ENCODE measurements around the gene INTS12. TPM values are rescaled to one million over a fixed set of nuclear protein-coding genes. Genes with fewer than 3 reads are reported as not detected.
"Not testable (repeated sequence)": the region's sequence is repeated elsewhere in the genome, so short reads cannot be mapped to it uniquely, and the experiment has no call there.

INTS12 gene
- 15.2 and 23.2 TPM in 2 replicates for total RNA-seq (2014; rRNA removed; shearing (Covaris generic))
- polyA plus RNA-seq (2015; cell fraction: cytosol; rRNA removed) = 19.5 and 20.4 TPM in 2 replicates
- polyA plus RNA-seq (2015; cell fraction: nucleus; rRNA removed) = 21.2 and 59.0 TPM in 2 replicates

GRCh38 chr4:105708181-105709080, at the start of gene INTS12, which contains the start of gene GSTCD:
TSS of gene INTS12 (minus strand) at chr4:105708689. CDS start at chr4:105700005, 8,684 bp downstream.
TSS of gene GSTCD (plus strand) at chr4:105708784. CDS start at chr4:105717614, 8,830 bp downstream.
- in situ Hi-C loops (cut with HindIII; ENCODE audit: low pct_unique_long_range_greater_than_20kb, low sequenced_read_pairs) = no loop called here

DNA sequence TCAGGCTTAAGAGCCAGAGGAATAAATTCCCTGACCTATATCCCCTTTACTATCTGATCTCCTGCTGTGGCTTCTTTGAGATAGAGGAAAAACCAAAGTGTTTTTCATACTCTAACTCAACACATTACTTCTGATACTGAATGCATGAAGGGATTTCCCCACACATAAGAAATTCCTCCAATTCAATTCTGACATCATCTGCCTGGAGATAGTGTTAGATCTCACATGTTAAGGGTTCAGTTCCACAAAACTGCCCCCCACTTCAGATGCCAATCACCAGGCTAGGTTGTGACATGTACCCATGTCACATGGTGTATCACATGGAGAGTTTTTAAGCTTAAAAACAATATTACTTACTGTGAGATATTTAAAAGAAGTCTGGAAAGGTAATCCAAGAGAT, 46.9 kb upstream of the INTS12 start:
- DNase-seq (ENCODE audit: low read depth, low spot score) = no peak
- in situ Hi-C loops (cut with HindIII; ENCODE audit: low pct_unique_long_range_greater_than_20kb, low sequenced_read_pairs) = no loop called here

More at GRCh38 chr4:105708181-105709080, at the start of gene INTS12, which contains the start of gene GSTCD:
- peak; percentile 87 for DNase-seq (ENCODE audit: low read depth, low spot score)

DNA sequence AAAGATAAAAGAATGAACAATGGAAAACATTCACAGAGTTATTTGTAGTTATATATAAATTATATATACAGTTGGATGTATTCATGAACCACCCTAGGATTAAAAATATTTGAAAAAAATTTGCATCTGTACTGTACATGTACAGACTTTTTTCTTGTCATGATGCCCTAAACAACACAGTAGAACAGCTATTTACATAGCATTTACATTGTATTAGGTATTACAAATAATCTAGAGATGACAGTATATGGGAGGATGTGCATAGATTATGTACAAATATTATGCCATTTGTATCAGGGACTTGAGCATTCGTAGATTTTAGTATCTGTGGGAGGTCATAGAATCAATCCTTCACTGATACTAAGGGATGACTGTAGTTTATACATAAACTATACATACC, 44.9 kb upstream of the INTS12 start:
- in situ Hi-C loops (cut with HindIII; ENCODE audit: low pct_unique_long_range_greater_than_20kb, low sequenced_read_pairs) = no loop called here
- DNase-seq (ENCODE audit: low read depth, low spot score) = no peak

DNA sequence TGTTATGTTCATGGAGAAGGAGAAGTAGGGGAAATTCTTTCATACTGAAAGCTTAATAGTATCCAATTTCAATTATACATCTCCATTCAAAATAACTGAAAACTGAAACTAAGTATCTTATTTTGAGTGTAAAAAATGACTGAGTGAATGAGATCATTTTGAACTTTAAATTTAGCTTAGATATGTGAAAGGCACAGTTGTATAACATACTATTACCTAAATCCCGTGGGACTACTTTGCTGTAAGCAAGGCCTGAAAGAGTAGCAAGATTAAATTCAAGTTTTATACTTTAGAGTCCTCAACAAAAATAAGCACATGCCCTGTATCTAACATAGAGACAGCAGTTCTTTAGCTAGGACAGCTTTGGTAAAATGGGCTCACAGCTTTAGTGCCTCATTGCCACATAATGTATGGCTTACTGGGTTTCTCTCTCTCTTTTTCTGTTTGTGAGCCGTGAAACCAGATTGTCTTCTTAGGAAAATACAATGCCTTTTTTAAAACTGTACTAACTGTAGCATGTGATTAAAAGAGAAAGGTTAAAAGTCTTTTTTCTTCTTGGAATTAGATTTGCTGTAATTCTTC, 43.3 kb upstream of the INTS12 start:
- no peak for DNase-seq (ENCODE audit: low read depth, low spot score)
- in situ Hi-C loops (cut with HindIII; ENCODE audit: low pct_unique_long_range_greater_than_20kb, low sequenced_read_pairs) = no loop called here

- no peak for DNase-seq (ENCODE audit: low read depth, low spot score)
These were observed 39.7 kb upstream of the INTS12 start for GRCh38 chr4:105748222-105748621.

DNA sequence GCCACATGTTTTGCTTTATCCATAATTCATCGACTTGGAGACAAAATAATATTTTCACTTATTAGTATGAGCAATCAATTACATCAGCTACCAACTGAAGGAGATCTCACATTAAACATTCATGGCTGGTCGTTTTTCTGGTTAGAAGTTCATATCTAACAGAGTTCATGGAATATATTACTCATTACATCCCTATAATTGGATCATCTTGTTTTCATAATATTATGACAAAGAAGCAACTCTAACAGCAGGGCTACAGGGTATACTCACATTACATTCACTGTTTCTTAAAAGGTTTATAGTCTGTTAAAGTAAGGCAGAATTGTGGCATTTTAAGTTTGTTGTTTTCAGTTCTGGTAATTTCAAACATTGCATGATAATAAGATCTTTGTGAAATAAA, 33.1 kb upstream of the INTS12 start:
- in situ Hi-C loops (cut with HindIII; ENCODE audit: low pct_unique_long_range_greater_than_20kb, low sequenced_read_pairs) = no loop called here
- DNase-seq (ENCODE audit: low read depth, low spot score) = no peak

More at GRCh38 chr4:105748222-105748621, 39.7 kb upstream of the INTS12 start:
- in situ Hi-C loops (cut with HindIII; ENCODE audit: low pct_unique_long_range_greater_than_20kb, low sequenced_read_pairs) = no loop called here

GRCh38 chr4:105735217-105735616, 26.7 kb upstream of the INTS12 start:
- in situ Hi-C loops (cut with HindIII; ENCODE audit: low pct_unique_long_range_greater_than_20kb, low sequenced_read_pairs); DNase-seq (ENCODE audit: low read depth, low spot score): not testable (repeated sequence)

- in situ Hi-C loops (cut with HindIII; ENCODE audit: low pct_unique_long_range_greater_than_20kb, low sequenced_read_pairs); DNase-seq (ENCODE audit: low read depth, low spot score): not testable (repeated sequence)
These were observed 21.4 kb upstream of the INTS12 start for GRCh38 chr4:105729895-105730294.

- in situ Hi-C loops (cut with HindIII; ENCODE audit: low pct_unique_long_range_greater_than_20kb, low sequenced_read_pairs) = no loop called here
- no peak for DNase-seq (ENCODE audit: low read depth, low spot score)
These were observed 17.1 kb upstream of the INTS12 start for GRCh38 chr4:105725623-105726022.

DNA sequence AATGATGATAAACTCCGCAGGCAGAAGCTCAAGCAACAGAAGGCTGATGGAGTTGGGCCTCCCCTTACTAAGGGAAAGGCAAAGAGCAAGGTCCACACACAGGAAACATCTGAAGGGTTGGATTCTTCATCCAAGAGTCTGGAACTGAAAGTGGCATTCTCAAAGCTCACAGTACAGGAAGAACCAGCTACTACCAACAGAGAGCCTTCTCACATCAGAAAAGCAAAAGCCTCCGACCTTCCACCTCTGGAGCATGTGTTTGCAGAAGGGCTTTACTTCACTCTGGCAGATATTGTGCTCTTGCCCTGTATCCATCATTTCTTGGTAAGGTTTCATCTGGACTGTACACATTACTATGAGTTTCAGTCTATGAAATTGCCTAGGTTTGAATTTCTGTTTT, 10.7 kb upstream of the INTS12 start:
- in situ Hi-C loops (cut with HindIII; ENCODE audit: low pct_unique_long_range_greater_than_20kb, low sequenced_read_pairs) = no loop called here
- no peak for DNase-seq (ENCODE audit: low read depth, low spot score)

DNA sequence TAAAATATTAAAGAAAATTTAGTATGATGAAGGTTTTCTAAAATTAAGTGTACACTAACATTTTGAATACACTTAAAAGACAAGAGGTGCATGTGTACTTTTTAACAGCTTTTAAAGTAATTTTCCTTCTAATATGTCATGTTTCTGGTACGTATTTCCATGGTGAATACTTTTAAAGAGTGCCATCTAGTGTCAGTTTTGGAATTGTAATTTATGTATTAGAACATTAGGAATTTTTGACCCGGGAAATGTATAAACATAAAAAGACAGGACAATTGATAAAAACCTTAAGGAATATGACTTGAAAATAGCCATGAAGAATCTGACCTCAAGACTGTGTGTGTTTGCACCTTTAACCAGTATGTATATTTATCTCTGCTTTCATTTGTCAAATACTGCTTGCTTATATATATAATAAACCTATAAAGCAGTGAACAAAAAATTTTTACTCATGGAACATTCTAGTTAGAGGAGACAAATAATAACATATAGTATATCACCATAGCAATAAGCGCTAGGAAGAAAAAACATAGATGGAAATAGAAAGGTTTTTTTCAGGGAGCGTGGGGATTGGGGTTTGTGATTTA, 7.3 kb upstream of the INTS12 start:
- in situ Hi-C loops (cut with HindIII; ENCODE audit: low pct_unique_long_range_greater_than_20kb, low sequenced_read_pairs) = no loop called here
- DNase-seq (ENCODE audit: low read depth, low spot score) = peak; percentile 55

- in situ Hi-C loops (cut with HindIII; ENCODE audit: low pct_unique_long_range_greater_than_20kb, low sequenced_read_pairs) = no loop called here
- DNase-seq (ENCODE audit: low read depth, low spot score) = no peak
These were observed 6.4 kb upstream of the INTS12 start for GRCh38 chr4:105714932-105715331.

DNA sequence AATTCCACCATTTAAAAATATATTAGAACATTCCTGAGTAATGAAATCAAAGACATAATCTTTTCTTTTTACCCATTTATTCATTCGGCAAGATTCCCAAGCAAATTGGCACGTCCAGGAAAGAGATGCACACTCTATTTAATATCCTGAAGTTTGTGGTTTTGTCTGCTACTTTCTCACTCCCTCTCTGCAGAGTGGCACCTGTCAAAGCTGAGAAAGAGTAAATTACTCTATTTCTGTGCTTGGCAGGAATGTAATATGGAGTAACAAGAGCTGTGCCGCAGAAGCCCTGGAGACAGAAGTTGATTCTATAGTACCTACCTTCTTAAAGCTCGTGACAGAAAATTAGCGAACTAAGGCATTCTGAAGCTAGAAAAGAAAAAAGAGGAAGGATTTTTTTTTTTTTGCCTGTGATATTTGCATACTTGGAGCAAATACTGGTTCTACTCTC, 5.6 kb upstream of the INTS12 start:
- no peak for DNase-seq (ENCODE audit: low read depth, low spot score)
- in situ Hi-C loops (cut with HindIII; ENCODE audit: low pct_unique_long_range_greater_than_20kb, low sequenced_read_pairs) = no loop called here

DNA sequence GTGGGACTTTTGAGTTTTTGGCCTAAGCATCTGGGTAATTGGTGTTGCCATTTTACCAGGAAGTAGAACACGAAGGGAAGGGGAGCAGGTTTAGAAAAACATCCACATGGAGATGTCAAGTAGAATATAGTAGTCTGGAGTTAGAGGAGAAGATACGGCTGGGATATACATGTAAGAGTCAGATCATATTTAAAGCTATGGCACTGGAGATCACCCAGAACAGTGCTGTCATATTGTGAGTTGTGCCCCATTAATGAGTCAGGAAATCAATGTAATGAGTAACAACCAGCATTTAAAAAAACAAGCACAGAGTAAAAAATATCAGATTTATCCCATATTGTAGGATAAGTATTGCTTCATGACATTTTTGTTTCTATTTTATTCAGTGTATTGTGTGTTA, 4.3 kb upstream of the INTS12 start:
- no peak for DNase-seq (ENCODE audit: low read depth, low spot score)
- in situ Hi-C loops (cut with HindIII; ENCODE audit: low pct_unique_long_range_greater_than_20kb, low sequenced_read_pairs) = no loop called here

GRCh38 chr4:105710678-105711077, 2.2 kb upstream of the INTS12 start:
- DNase-seq (ENCODE audit: low read depth, low spot score) = peak; percentile 11
- in situ Hi-C loops (cut with HindIII; ENCODE audit: low pct_unique_long_range_greater_than_20kb, low sequenced_read_pairs) = no loop called here

DNA sequence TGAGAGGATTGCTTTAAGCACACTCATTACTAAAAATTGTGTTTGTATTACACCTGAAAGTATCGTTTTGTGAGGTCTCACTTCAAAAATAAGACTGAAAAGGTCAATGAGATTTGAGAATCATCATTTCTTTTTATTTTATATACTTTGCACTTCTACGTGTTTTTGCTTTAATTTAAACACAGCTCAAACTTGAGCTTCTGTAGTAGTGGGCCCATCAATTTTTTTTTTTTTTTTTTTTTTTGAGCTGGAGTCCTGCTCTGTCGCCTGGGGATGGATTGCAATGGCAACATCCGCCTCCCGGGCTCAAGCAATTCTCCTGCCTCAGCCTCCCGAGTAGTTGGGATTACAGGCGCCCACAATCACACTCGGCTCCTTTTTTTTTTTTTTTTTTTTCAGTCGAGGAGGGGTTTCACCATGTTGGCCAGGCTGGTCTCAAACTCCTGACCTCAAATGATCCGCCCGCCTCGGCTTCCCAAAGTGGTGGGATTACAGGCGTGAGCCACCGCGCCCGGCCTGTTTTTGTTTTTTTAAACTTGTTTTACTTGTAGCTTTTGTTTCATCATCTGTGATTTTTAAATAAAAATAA, 1.6 kb upstream of the INTS12 start:
- in situ Hi-C loops (cut with HindIII; ENCODE audit: low pct_unique_long_range_greater_than_20kb, low sequenced_read_pairs) = no loop called here
- DNase-seq (ENCODE audit: low read depth, low spot score) = no peak

GRCh38 chr4:105709081-105709450, 577 bp upstream of the INTS12 start:
- in situ Hi-C loops (cut with HindIII; ENCODE audit: low pct_unique_long_range_greater_than_20kb, low sequenced_read_pairs) = no loop called here
- peak; percentile 9 for DNase-seq (ENCODE audit: low read depth, low spot score)

GRCh38 chr4:105707782-105708180, 708 bp downstream of the INTS12 start:
- in situ Hi-C loops (cut with HindIII; ENCODE audit: low pct_unique_long_range_greater_than_20kb, low sequenced_read_pairs) = no loop called here
- no peak for DNase-seq (ENCODE audit: low read depth, low spot score)

All from SK-MEL-5 (cell line).